GM19397 (cell line): Measurements from ENCODE around the gene DUS2.
"Not testable (repeated sequence)": the region's sequence is repeated elsewhere in the genome, so short reads cannot be mapped to it uniquely, and the experiment has no call there.

Experiments
- ATAC-seq: cut with Tn5 transposase; IDR thresholded peaks from one replicate; pipeline ENCODE4 v1.9.1; 2021; ENCODE audit warnings: mild to moderate bottlenecking, moderate library complexity; ENCODE audit not compliant: unreplicated experiment

DUS2 gene

GRCh38 chr16:68022728-68023537, at the start of gene DUS2, which contains the start of gene DDX28:
Gene DUS2, plus strand, starts transcription at chr16:68023284. Its CDS starts 14,740 bp downstream, at chr16:68038024.
Gene DDX28, minus strand, starts transcription at chr16:68023232. Its CDS starts 30 bp downstream, at chr16:68023202.
- ATAC-seq: peak; percentile 77

GRCh38 chr16:67975321-67976105, 47.6 kb upstream of the DUS2 start:
- no peak for ATAC-seq

- ATAC-seq: no peak
Observed at GRCh38 chr16:67976205-67976604, 46.9 kb upstream of the DUS2 start.

- ATAC-seq: no peak
Observed at GRCh38 chr16:67977005-67977404, 46.1 kb upstream of the DUS2 start.

GRCh38 chr16:67977469-67978227, 45.4 kb upstream of the DUS2 start:
- no peak for ATAC-seq

- ATAC-seq: no peak
Observed at GRCh38 chr16:67979955-67980678, 43.0 kb upstream of the DUS2 start, which contains the start of gene DPEP3. Gene DPEP3, minus strand, starts transcription at chr16:67980499. Its CDS starts 119 bp downstream, at chr16:67980380.

GRCh38 chr16:67982011-67982696, 40.9 kb upstream of the DUS2 start:
- ATAC-seq: no peak

- no peak for ATAC-seq
Observed at GRCh38 chr16:67986949-67987348, 36.1 kb upstream of the DUS2 start.

- no peak for ATAC-seq
Observed at GRCh38 chr16:67987460-67988160, 35.5 kb upstream of the DUS2 start.

GRCh38 chr16:67988675-67989074, 34.4 kb upstream of the DUS2 start:
- ATAC-seq: no peak

- ATAC-seq: no peak
Observed at GRCh38 chr16:67989322-67990017, 33.6 kb upstream of the DUS2 start.

GRCh38 chr16:67990018-67990386, 33.1 kb upstream of the DUS2 start:
- no peak for ATAC-seq

GRCh38 chr16:67992661-67993206, 30.4 kb upstream of the DUS2 start:
- ATAC-seq: no peak

- peak; percentile 87 for ATAC-seq
Observed at GRCh38 chr16:67993207-67994039, 29.7 kb upstream of the DUS2 start.

- not testable (repeated sequence) for ATAC-seq
Observed at GRCh38 chr16:67994040-67994408, 29.1 kb upstream of the DUS2 start.

- ATAC-seq: no peak
Observed at GRCh38 chr16:67995423-67995822, 27.7 kb upstream of the DUS2 start.

GRCh38 chr16:67996666-67997065, 26.4 kb upstream of the DUS2 start:
- ATAC-seq: no peak
